GM12878 (cell line): ENCODE measurements around the gene PARN. TPM values are rescaled to one million over a fixed set of nuclear protein-coding genes. Genes with fewer than 3 reads are reported as not detected.

Experiments
- ATAC-seq: fragments of 200-7000 bp; cut with Tn5 transposase; 3 replicates; pipeline ENCODE4 v1.9.1; 2020; ENCODE audit warnings: mild to moderate bottlenecking, moderate library complexity
- BruUV-seq: library from RNA; stranded (reverse); fragments of 400-500 nt; replicated peaks from 2 replicates; lab custom pipeline; 2021; lab: Mats Ljungman, UMichigan
- CTCF ChIA-PET: fragments of 300-600 bp; sonication (Branson Sonifier 250); formaldehyde crosslinking; extraction: SDS; loops from one replicate; lab custom pipeline; 2021; ENCODE audit warnings: inconsistent platforms; lab: Yijun Ruan, JAX
- POLR2A ChIA-PET: fragments of 350-600 bp; formaldehyde crosslinking; extraction: SDS; loops from one replicate; lab custom pipeline; 2021; ENCODE audit warnings: inconsistent platforms; lab: Charles Lee
- RAD21 ChIA-PET: fragments of 300-600 bp; sonication (Branson Sonifier 250); formaldehyde crosslinking; loops from one replicate; lab custom pipeline; 2023; ENCODE audit warnings: antibody characterized with exemption; ENCODE audit not compliant: unreplicated experiment; lab: Charles Lee
- SMC1A ChIA-PET: fragments of 300-600 bp; sonication (Branson Sonifier 250); formaldehyde crosslinking; loops from one replicate; lab custom pipeline; 2023; ENCODE audit not compliant: unreplicated experiment, uncharacterized antibody; lab: Charles Lee
- DNase-seq: peaks from one replicate; pipeline ENCODE4 v3.0.0-alpha.2; 2011; ENCODE audit warnings: low read depth, low spot score
- FAIRE-seq: peaks from 3 replicates; lab custom pipeline; 2011; peaks lifted over from hg19 to GRCh38; lab: Jason Lieb, UNC
- H2AFZ ChIP-seq: 2 replicates; pipeline ENCODE4 v1.6.0; 2011; ENCODE audit warnings: low read depth, low read length, control low read depth; ENCODE audit not compliant: control insufficient read depth
- H3K27ac ChIP-seq: 2 replicates; pipeline ENCODE4 v1.5.1; 2011; ENCODE audit warnings: control low read depth; ENCODE audit not compliant: control insufficient read depth, insufficient read depth
- H3K27me3 ChIP-seq, 2 experiments: replicated peaks in 1 of 2; 2 replicates each; pipeline versions ENCODE4 v1.6.0 to v1.6.1; 2011; ENCODE audit warnings: low read length in 1 of 2; ENCODE audit not compliant: control insufficient read depth in 2 of 2, insufficient read depth in 2 of 2
- H3K36me3 ChIP-seq, 2 experiments: 2 replicates each; pipeline ENCODE4 v1.5.1; 2011; ENCODE audit warnings: low read length in 1 of 2; ENCODE audit not compliant: control insufficient read depth in 2 of 2, insufficient read depth in 2 of 2
- H3K4me1 ChIP-seq: 2 replicates; pipeline ENCODE4 v1.6.1; 2011; ENCODE audit warnings: mild to moderate bottlenecking, low read length, moderate library complexity, mixed read lengths; ENCODE audit not compliant: control insufficient read depth, insufficient read depth
- H3K4me2 ChIP-seq: 2 replicates; pipeline ENCODE4 v1.6.0; 2011; ENCODE audit warnings: control low read depth; ENCODE audit not compliant: control insufficient read depth, insufficient read depth
- H3K4me3 ChIP-seq: fragments of 200-600 bp; sonication (generic); 2 replicates; pipeline ENCODE4 v1.5.1; 2016
- H3K79me2 ChIP-seq: 2 replicates; pipeline ENCODE4 v1.6.0; 2011; ENCODE audit warnings: low read length; ENCODE audit not compliant: control insufficient read depth, insufficient read depth
- H3K9ac ChIP-seq: 2 replicates; pipeline ENCODE4 v1.8.0; 2011; ENCODE audit warnings: low read length, control low read depth, mixed read lengths; ENCODE audit not compliant: control insufficient read depth, insufficient read depth
- H3K9me3 ChIP-seq: replicated peaks from 3 replicates; pipeline ENCODE4 v1.5.1; 2011; ENCODE audit warnings: mild to moderate bottlenecking, low read length; ENCODE audit not compliant: control insufficient read depth, insufficient read depth
- H4K20me1 ChIP-seq: 2 replicates; pipeline ENCODE4 v1.6.0; 2011; ENCODE audit not compliant: control insufficient read depth, insufficient read depth
- ASH2L ChIP-seq: fragments of 300-600, 200-600 bp; sonication (generic); IDR thresholded peaks from 2 replicates; pipeline ENCODE4 v1.6.1; 2017; ENCODE audit warnings: low read depth, mild to moderate bottlenecking, borderline replicate concordance
- ATF7 ChIP-seq: fragments of 450-650 bp; IDR thresholded peaks from 2 replicates; pipeline ENCODE4 v1.6.1; 2016; ENCODE audit warnings: low read depth, mild to moderate bottlenecking
- FOXK2 ChIP-seq: fragments of 450-650 bp; IDR thresholded peaks from 2 replicates; pipeline ENCODE4 v1.6.1; 2017; ENCODE audit warnings: mild to moderate bottlenecking, moderate library complexity
- IKZF2 ChIP-seq, 2 experiments: fragments of 450-650 bp; IDR thresholded peaks; 2 replicates each; pipeline ENCODE4 v1.6.1; 2017; ENCODE audit warnings: mild to moderate bottlenecking in 2 of 2, moderate library complexity in 2 of 2
- KLF5 ChIP-seq: fragments of 450-650 bp; IDR thresholded peaks from 2 replicates; pipeline ENCODE4 v1.6.1; 2014; ENCODE audit warnings: mild to moderate bottlenecking; ENCODE audit not compliant: partially characterized antibody
- MEF2A ChIP-seq: IDR thresholded peaks from 2 replicates; pipeline ENCODE4 v1.6.1; 2011; ENCODE audit warnings: low read depth, mild to moderate bottlenecking, low read length, moderate library complexity; ENCODE audit not compliant: insufficient read depth
- POU2F2 ChIP-seq: IDR thresholded peaks from 3 replicates; pipeline ENCODE4 v1.6.1; 2011; ENCODE audit warnings: low read depth, mild to moderate bottlenecking, low read length, borderline replicate concordance
- RB1 ChIP-seq: fragments of 450-650 bp; formaldehyde crosslinking; IDR thresholded peaks from 2 replicates; pipeline ENCODE4 v1.6.1; 2017; ENCODE audit warnings: mild to moderate bottlenecking, borderline replicate concordance
- SIN3A ChIP-seq: IDR thresholded peaks from 2 replicates; pipeline ENCODE4 v1.6.1; 2012; ENCODE audit warnings: low read depth, low read length, improper control_type of control experiment
- SUPT20H ChIP-seq: IDR thresholded peaks from 2 replicates; pipeline ENCODE4 v1.6.1; 2011; ENCODE audit warnings: low read depth, mild to moderate bottlenecking, low read length, moderate library complexity, borderline replicate concordance; ENCODE audit not compliant: control insufficient read depth
- TARDBP ChIP-seq: IDR thresholded peaks from 2 replicates; pipeline ENCODE4 v1.6.1; 2016; ENCODE audit warnings: borderline replicate concordance
- ZBED1 ChIP-seq: IDR thresholded peaks from 2 replicates; pipeline ENCODE4 v1.6.1; 2016; ENCODE audit warnings: borderline replicate concordance
- WGBS: methylation state at CpG from one replicate; pipeline ENCODE4 v1.1.6; 2016; ENCODE audit warnings: low lambda C conversion rate; ENCODE audit not compliant: insufficient replicate concordance, insufficient coverage; ENCODE audit errors: missing lambda C conversion rate; 5-methylcytosine and 5-hydroxymethylcytosine counted together
- in situ Hi-C: fragments of 300-500 bp; cut with MboI; formaldehyde crosslinking; loops from 9 replicates; pipeline ENCODE4 v1.14.3; 2018; ENCODE audit warnings: mixed read lengths
- intact Hi-C: fragments of 100-400 bp; cut with micrococcal nuclease; formaldehyde crosslinking; loops from one replicate; pipeline ENCODE4 v1.14.2; 2022; ENCODE audit not compliant: unreplicated experiment
- polyA plus RNA-seq, 11 experiments: library from polyadenylated mRNA; depleted of rRNA in 4 of 11; unstranded in 6 of 11; stranded (reverse) in 5 of 11; fragments of >200 nt; fragmentation: Nextera tagmentation in 4 of 11; fragmentation: Illumina TruSeq in 1 of 11; extraction: Ambion mirVana in 4 of 11; extraction: Trizol in 1 of 11; gene quantifications; 1 replicate in 1 of 11; 2 replicates in 10 of 11; pipeline versions ENCODE4 v1.2.1 to v1.2.3, GENCODE V29; 2011 to 2016; ENCODE audit warnings: inconsistent platforms in 2 of 11, missing spikeins in 2 of 11, low read depth in 1 of 11
- total RNA-seq, 4 experiments: library from RNA; depleted of rRNA in 3 of 4; stranded (reverse); fragments of >200 nt in 3 of 4; fragmentation: Illumina TruSeq in 1 of 4; extraction: Trizol in 1 of 4; gene quantifications; 2 replicates each; pipeline versions ENCODE4 v1.2.1 to v1.2.3, GENCODE V29; 2013 to 2021
- TF ChIP-seq, protein P1 (sequence below): IDR thresholded peaks from 2 replicates; pipeline ENCODE4 v1.6.1; 2011; ENCODE audit warnings: mild to moderate bottlenecking, low read depth, low read length, moderate library complexity; ENCODE audit not compliant: insufficient replicate concordance
- TF ChIP-seq, protein P2 (sequence below): IDR thresholded peaks from 2 replicates; pipeline ENCODE4 v1.6.1; 2011; ENCODE audit warnings: low read depth, low read length, improper control_type of control experiment, borderline replicate concordance

The PARN gene
- total and polyA plus RNA-seq, 10 of the 15 experiments (the other 5 are each of a cell fraction or from before 2014, with no cell fraction given), result 15.6 to 77.3 (median 47.7) TPM

DNA sequence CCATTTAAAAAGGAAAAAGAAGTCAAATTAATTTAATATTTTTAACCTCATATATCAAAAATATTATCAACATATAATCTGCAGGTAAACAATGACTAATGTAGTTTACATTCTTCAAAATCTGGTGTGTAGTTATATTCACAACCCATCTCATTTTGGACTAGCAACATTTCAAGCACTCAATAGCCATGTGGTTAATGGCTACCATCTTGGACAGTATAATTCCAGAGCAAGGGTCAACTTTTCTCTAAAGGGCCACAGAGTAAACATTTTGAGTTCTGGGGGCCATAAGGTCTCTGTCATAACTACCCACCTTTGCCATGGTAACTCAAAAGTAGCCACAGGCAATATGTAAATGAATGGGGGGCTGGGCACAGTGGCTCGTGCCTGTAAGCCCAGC is 153.9 kb downstream of the PARN start:
- ChIA-PET SMC1A (no interaction called here), POLR2A (no interaction called here), CTCF (no interaction called here), RAD21 (no interaction called here)
- H3K4me3 ChIP-seq, result no peak overlapping the region
- H3K27me3 ChIP-seq, result no peaks in the 10 kb centered on the region
- no peak overlapping the region for H3K27ac ChIP-seq
- ATAC-seq, result no peak
- no peak overlapping the region for H3K4me2 ChIP-seq
- BruUV-seq, result no TSS peak
- 100% methylated on average over 1 of the region's 1 CpG for WGBS
- H2AFZ ChIP-seq, result no peak overlapping the region
- H3K79me2 ChIP-seq, result no peaks in the 10 kb centered on the region
- DNase-seq, result no peak
- TF ChIP-seq SIN3A, result no peak
- no peak for TF ChIP-seq RB1
- no peak for TF ChIP-seq SUPT20H
- no peak for TF ChIP-seq KLF5
- TF ChIP-seq POU2F2, result no peak
- no peak for TF ChIP-seq FOXK2
- no peak for TF ChIP-seq ATF7
- TF ChIP-seq, protein P1, sequence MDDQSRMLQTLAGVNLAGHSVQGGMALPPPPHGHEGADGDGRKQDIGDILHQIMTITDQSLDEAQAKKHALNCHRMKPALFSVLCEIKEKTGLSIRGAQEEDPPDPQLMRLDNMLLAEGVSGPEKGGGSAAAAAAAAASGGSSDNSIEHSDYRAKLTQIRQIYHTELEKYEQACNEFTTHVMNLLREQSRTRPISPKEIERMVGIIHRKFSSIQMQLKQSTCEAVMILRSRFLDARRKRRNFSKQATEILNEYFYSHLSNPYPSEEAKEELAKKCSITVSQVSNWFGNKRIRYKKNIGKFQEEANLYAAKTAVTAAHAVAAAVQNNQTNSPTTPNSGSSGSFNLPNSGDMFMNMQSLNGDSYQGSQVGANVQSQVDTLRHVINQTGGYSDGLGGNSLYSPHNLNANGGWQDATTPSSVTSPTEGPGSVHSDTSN, result no peak
- TF ChIP-seq TARDBP, result no peak
- TF ChIP-seq IKZF2 (IDR thresholded peaks at IDR 0.05), result no peak
- no peak for TF ChIP-seq ZBED1
- no peak for TF ChIP-seq ASH2L
- TF ChIP-seq, protein P2, sequence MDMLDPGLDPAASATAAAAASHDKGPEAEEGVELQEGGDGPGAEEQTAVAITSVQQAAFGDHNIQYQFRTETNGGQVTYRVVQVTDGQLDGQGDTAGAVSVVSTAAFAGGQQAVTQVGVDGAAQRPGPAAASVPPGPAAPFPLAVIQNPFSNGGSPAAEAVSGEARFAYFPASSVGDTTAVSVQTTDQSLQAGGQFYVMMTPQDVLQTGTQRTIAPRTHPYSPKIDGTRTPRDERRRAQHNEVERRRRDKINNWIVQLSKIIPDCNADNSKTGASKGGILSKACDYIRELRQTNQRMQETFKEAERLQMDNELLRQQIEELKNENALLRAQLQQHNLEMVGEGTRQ, result no peak
- TF ChIP-seq MEF2A, result no peak
- in situ Hi-C loops, result no loop called here
- H3K9ac ChIP-seq, result no peak overlapping the region
- intact Hi-C loops, result no loop called here
- no peak for FAIRE-seq
- no peaks in the 10 kb centered on the region; the same call in none of the 3 replicates for H3K9me3 ChIP-seq
- H3K36me3 ChIP-seq, result peaks cover 0 to 8% of the 10 kb centered on the region in 2 experiments; a peak in 3 of 4 replicates
- H3K4me1 ChIP-seq, result no peaks in the 10 kb centered on the region
- H4K20me1 ChIP-seq, result no peaks in the 10 kb centered on the region
